ENCODE results near the gene CREB3L2. TPM values are rescaled to one million over a fixed set of nuclear protein-coding genes. Genes with fewer than 3 reads are reported as not detected.
"Not testable (repeated sequence)": the region's sequence is repeated elsewhere in the genome, so short reads cannot be mapped to it uniquely, and the experiment has no call there.

The CREB3L2 gene
- total RNA-seq, 1 donor from 2014 or later = 45.6 TPM

DNA sequence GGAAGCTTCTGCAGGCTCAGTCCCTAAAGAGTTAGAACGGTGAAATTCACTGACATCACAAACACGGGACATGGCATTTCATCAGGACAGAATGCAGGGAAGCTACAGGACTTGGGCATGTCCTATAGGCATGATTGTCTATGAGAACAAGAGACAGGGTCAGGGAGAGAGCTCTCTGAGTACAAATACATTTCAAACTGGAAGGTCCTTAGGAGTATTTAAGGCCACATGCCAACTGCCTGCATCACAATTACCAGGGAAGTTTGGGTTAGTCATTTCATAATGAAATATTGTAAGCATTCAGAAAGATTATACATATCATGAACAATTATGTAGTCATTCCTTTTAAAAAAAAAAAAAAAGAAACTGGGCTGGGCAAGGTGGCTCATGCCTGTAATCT, 71.3 kb downstream of the CREB3L2 start:
- Mint-ChIP-seq H3K9me3 (peaks cover 6% of the 10 kb centered on the region), H3K4me3 (no peak overlapping the region), H3K36me3 (ENCODE audit: low read depth) (peaks cover 36% of the 10 kb centered on the region), H3K4me1 (peaks cover 28% of the 10 kb centered on the region), H3K27me3 (no peaks in the 10 kb centered on the region), H3K27ac (no peak overlapping the region)
- intact Hi-C loops (cut with micrococcal nuclease) = no loop called here
- DNase-seq = no peak

DNA sequence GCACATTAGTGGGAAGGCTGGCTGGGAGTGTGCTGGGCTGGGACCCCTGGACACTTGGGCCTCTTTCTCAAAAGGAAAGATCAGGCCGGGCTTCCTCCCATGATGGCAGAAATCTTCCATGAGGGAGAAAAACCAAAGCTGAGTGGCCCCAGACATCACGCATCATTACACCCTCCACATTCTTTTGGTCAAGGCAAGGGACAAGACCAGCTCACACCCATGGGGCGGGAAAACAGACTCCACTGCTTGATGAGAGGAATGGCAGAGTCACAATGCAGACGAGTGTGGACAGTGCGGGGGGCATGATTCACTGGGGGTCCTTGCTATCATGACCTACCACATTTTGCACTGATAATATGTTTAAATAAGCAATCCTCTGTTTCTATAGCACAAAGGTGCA, 73.3 kb downstream of the CREB3L2 start:
- H3K27me3 Mint-ChIP-seq = no peaks in the 10 kb centered on the region
- no peak overlapping the region for H3K4me3 Mint-ChIP-seq
- no peak for DNase-seq
- H3K4me1 Mint-ChIP-seq = peaks cover 18% of the 10 kb centered on the region
- no peak overlapping the region for H3K27ac Mint-ChIP-seq
- intact Hi-C loops (cut with micrococcal nuclease) = no loop called here
- peaks cover 6% of the 10 kb centered on the region for H3K9me3 Mint-ChIP-seq
- peaks cover 49% of the 10 kb centered on the region for H3K36me3 Mint-ChIP-seq (ENCODE audit: low read depth)

DNA sequence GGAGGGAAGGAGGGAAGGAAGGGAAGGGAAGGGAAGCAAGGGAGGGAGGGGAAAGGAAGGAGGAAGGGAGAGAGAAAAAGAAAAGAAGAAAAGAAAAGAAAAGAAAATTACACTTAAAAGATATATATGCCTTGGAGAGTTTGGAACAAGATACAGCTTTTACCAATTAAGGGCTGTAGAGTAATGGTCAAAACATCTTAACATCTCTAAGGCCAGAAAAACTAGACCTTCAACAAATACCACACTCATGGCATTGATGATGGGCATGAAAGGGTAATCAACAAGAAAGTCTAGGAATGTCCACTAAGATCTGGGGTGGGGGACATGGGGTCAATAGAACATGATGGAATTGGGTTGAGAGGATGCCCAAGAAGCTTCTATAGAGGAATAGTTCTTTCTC, 74.5 kb downstream of the CREB3L2 start:
- Mint-ChIP-seq H3K36me3 (ENCODE audit: low read depth) (peaks cover 48% of the 10 kb centered on the region), H3K4me1 (peaks cover 15% of the 10 kb centered on the region), H3K9me3 (peaks cover 6% of the 10 kb centered on the region), H3K4me3 (no peak overlapping the region), H3K27me3 (no peaks in the 10 kb centered on the region), H3K27ac (no peak overlapping the region)
- no peak for DNase-seq
- intact Hi-C loops (cut with micrococcal nuclease) = no loop called here

DNA sequence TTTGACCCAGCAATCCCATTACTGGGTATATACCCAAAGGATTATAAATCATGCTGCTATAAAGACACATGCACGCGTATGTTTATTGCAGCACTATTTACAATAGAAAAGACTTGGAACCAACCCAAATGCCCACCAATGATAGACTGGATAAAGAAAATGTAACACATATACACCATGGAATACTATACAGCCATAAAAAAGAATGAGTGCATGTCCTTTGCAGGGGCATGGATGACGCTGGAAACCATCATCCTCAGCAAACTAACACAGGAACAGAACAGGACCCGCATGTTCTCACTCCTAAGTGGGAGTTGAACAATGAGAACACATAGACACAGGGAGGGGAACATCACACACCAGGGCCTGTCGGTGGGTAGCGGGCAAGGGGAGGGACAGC, 75.7 kb downstream of the CREB3L2 start:
- intact Hi-C loops (cut with micrococcal nuclease); H3K9me3 Mint-ChIP-seq; DNase-seq; H3K27me3 Mint-ChIP-seq; H3K4me3 Mint-ChIP-seq; H3K27ac Mint-ChIP-seq: not testable (repeated sequence)
- Mint-ChIP-seq H3K4me1 (peaks cover 22% of the 10 kb centered on the region), H3K36me3 (ENCODE audit: low read depth) (peaks cover 54% of the 10 kb centered on the region)

DNA sequence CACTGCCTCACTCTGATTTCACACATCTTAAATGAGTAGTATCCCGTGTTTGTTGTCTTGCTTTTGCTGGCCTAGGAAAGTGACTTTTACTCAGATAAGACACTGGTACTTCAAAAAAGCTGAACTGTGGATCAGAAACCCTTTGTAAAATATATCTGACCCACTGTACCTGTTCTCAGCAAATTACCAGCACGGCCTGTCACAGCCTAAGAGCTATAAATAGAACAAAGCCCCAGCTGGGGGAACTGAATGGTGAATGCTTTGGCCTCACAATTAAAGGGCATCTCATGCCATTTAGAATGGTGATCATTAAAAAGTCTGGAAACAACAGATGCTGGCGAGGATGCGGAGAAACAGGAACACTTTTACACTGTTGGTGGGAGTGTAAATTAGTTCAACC, 76.1 kb downstream of the CREB3L2 start:
- peaks cover 59% of the 10 kb centered on the region for H3K36me3 Mint-ChIP-seq (ENCODE audit: low read depth)

DNA sequence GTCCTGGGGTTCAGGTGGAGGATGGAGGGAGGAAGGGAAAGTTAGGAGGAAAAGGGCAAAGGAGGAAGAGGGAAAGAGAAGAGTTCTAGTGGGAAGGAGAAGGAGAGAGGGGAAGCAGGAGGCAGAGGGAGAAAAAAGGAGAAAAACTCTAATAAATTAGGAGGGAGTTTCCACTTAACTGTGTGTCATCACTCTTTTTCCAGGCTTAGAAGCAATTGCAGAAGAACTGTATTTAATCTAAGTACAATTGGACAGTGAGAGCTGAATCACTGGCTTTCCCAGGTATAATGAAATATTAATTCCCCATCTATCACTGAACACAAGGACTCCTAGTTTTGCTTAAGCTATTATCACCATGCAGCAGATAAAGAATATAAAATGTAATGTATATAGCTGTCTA, 76.8 kb downstream of the CREB3L2 start:
- no peak for DNase-seq
- Mint-ChIP-seq H3K36me3 (ENCODE audit: low read depth) (peaks cover 62% of the 10 kb centered on the region), H3K27me3 (no peaks in the 10 kb centered on the region), H3K4me3 (no peak overlapping the region), H3K27ac (no peak overlapping the region), H3K9me3 (peaks cover 11% of the 10 kb centered on the region), H3K4me1 (peaks cover 28% of the 10 kb centered on the region)
- intact Hi-C loops (cut with micrococcal nuclease) = no loop called here

More for the DNA sequence above, 76.1 kb downstream of the CREB3L2 start:
- Mint-ChIP-seq H3K4me3 (no peak overlapping the region), H3K27ac (no peak overlapping the region), H3K9me3 (peaks cover 11% of the 10 kb centered on the region), H3K4me1 (peaks cover 27% of the 10 kb centered on the region), H3K27me3 (no peaks in the 10 kb centered on the region)
- intact Hi-C loops (cut with micrococcal nuclease) = no loop called here
- DNase-seq = no peak

DNA sequence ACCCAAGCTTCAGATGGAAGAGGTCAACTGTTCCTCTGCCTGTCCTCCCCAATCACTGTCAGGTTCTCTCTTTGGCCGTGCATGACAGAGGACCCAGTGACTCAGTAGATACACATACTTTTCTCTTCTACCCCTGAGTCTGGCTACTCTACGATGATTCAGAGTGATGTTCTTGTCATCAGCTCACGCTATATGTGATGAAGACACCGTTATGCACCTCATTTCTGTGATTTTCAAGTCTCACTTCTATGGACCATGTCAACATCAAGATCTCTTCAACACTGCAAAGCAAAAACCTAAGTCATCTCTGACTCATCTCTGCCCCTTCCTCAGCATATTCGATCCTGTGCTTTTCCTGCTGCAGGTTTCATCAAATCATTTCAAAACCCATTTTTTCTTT, 78.5 kb downstream of the CREB3L2 start:
- no peak for DNase-seq
- H3K27me3 Mint-ChIP-seq = no peaks in the 10 kb centered on the region
- H3K27ac Mint-ChIP-seq = peak overlapping the region; percentile 34
- no peak overlapping the region for H3K4me3 Mint-ChIP-seq
- intact Hi-C loops (cut with micrococcal nuclease) = loop anchor here (5.0 kb wide), 1 partner anchor 79 kb away; the partner anchor contains the start of gene CREB3L2
- peaks cover 62% of the 10 kb centered on the region for H3K36me3 Mint-ChIP-seq (ENCODE audit: low read depth)
- H3K9me3 Mint-ChIP-seq = peaks cover 11% of the 10 kb centered on the region
- H3K4me1 Mint-ChIP-seq = peaks cover 32% of the 10 kb centered on the region

DNA sequence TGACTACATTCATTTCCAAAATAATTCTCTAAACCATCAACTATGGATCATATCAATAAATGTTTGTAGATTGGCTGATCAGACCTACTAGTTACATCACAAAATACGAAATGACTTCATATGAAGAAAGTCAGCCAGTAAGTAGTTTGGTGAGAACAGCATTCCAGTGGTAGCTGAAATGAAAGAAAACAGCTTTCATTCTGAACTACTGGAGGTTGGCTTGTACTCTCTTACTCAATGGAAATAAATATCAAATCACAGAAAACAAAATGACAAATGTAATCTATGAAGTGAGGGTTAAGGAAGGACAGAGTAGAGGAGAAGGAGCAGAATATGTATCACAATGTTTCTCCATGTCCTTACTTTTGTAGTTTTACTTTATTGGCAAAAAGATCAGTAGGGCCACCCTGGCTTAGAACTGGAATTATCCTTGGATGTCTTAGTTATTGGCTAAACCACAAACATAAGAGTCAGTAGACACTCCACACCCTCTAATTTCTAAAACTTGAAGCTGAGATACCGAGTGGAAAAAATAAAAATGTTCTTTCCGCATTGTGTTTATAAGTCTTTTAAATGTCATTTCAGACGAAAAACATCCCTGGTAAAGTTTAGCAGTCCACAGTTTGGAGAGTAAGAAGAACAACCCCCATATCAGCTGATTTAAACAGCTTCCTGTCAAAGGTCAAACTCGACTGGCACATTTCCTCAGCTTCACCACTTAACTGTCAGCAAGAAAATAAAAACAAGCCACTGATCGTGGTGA, 81.1 kb downstream of the CREB3L2 start:
- Mint-ChIP-seq H3K9me3 (peaks cover 4% of the 10 kb centered on the region), H3K4me1 (peaks cover 46% of the 10 kb centered on the region), H3K36me3 (ENCODE audit: low read depth) (peaks cover 45% of the 10 kb centered on the region), H3K27ac (peak overlapping the region; percentile 74), H3K4me3 (peak overlapping the region; percentile 35), H3K27me3 (no peaks in the 10 kb centered on the region)
- DNase-seq = no peak
- intact Hi-C loops (cut with micrococcal nuclease) = loop anchor here (2.0 to 5.0 kb wide), 2 partner anchors 18 to 81 kb away; partner anchors contain the start of gene CREB3L2

DNA sequence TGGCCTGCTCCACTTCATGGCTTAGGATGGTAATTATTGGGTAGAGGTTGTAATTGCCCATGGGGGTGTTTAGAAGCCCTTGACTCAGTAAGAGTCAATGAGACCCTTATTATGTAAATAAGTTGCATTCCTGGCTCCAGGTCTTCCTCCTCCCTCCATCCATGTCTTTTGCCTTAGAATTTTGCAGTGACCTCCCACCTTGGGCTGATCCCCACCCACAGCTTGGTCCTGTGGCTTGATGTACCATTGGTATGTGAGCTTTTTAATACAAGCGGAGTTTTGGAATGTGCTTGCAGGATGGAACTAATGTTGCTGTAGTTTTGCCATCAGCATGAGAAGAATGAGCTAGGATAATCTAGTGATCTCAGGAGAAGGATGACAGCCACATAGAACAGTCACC, 81.9 kb downstream of the CREB3L2 start:
- intact Hi-C loops (cut with micrococcal nuclease) = loop anchor here (2.0 to 5.0 kb wide), 2 partner anchors 17 to 82 kb away; partner anchors contain the start of gene CREB3L2
- Mint-ChIP-seq H3K4me1 (peaks cover 48% of the 10 kb centered on the region), H3K27me3 (no peaks in the 10 kb centered on the region), H3K36me3 (ENCODE audit: low read depth) (peaks cover 40% of the 10 kb centered on the region), H3K4me3 (no peak overlapping the region), H3K9me3 (peaks cover 4% of the 10 kb centered on the region), H3K27ac (no peak overlapping the region)
- no peak for DNase-seq

DNA sequence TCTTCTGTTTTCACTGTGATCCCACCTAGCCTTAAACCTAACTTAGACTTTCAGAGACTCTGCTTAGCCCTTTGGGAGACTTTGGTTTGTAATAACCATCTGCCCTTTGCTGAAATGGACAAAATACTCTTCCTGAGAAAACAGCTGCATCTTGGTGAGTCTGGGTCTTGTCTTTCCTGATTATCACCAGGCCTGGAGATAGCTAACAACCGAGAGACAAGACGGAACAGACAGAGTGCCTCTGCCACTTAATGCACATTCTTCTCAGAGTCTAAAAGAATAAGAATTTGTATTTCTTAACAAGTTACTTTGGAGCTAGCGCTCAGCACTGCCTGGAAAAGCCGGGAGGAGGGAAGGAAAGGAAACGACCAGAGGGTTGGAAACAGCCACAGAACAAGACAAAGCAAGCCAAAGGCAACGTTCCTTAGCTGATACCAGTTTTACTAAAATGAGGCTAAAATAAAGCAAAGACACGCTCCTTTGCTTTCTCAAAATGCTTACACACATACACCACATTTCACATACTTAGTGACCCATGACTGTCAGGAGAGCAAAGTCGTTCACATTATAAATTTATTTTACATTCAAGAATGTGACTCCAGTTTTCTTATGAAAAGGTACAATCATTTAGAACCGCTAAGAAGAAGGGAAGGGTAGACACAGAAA, 84.8 kb downstream of the CREB3L2 start:
- Mint-ChIP-seq H3K27ac (no peak overlapping the region), H3K4me1 (peaks cover 37% of the 10 kb centered on the region), H3K27me3 (no peaks in the 10 kb centered on the region), H3K9me3 (peaks cover 4% of the 10 kb centered on the region), H3K4me3 (no peak overlapping the region), H3K36me3 (ENCODE audit: low read depth) (peaks cover 37% of the 10 kb centered on the region)
- intact Hi-C loops (cut with micrococcal nuclease) = no loop called here
- no peak for DNase-seq

DNA sequence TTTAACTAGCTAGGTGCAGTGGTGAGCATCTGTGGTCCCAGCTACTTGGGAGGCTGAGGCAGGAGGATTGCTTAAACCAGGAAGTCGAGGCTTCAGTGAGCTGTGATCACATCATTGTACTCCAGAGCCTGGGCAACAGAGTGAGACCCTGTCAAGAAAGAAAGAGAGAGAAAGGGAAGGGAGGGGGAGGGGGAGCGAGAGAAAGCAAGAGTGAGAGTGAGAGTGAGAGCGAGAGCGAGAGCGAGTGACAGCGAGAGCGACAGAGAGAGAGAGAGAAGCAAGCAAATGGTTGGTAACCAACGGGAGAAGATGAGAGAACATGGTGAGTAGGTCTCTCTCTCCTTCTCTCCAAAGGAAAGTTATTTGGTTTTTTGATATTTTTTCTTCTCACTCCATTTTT, 85.3 kb downstream of the CREB3L2 start:
- H3K27me3 Mint-ChIP-seq = no peaks in the 10 kb centered on the region
- peaks cover 4% of the 10 kb centered on the region for H3K9me3 Mint-ChIP-seq
- peaks cover 34% of the 10 kb centered on the region for H3K36me3 Mint-ChIP-seq (ENCODE audit: low read depth)

DNA sequence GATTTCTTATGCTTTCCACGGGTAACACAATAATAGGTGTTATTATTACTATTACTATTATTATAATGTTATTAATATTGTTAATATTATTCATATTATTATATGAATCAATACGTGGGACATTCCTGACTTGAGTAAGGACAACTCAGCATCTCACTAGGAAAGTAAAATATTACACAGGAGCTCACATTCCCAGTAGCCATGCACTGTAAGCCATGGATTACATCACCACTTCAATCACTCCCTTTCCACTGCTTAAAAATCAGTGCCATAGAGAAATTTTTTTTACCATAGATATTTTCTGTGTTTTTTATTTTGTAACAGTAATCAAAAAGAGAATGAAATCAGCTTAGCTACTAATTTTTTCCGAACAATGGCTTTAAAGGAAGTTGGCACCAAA, 86.6 kb downstream of the CREB3L2 start:
- Mint-ChIP-seq H3K9me3 (no peaks in the 10 kb centered on the region), H3K27ac (no peak overlapping the region), H3K36me3 (ENCODE audit: low read depth) (peaks cover 25% of the 10 kb centered on the region), H3K27me3 (no peaks in the 10 kb centered on the region), H3K4me3 (no peak overlapping the region), H3K4me1 (peaks cover 22% of the 10 kb centered on the region)
- no peak for DNase-seq
- intact Hi-C loops (cut with micrococcal nuclease) = no loop called here

More for the DNA sequence above, 85.3 kb downstream of the CREB3L2 start:
- Mint-ChIP-seq H3K4me1 (peaks cover 32% of the 10 kb centered on the region), H3K27ac (no peak overlapping the region), H3K4me3 (no peak overlapping the region)
- intact Hi-C loops (cut with micrococcal nuclease) = no loop called here
- no peak for DNase-seq

DNA sequence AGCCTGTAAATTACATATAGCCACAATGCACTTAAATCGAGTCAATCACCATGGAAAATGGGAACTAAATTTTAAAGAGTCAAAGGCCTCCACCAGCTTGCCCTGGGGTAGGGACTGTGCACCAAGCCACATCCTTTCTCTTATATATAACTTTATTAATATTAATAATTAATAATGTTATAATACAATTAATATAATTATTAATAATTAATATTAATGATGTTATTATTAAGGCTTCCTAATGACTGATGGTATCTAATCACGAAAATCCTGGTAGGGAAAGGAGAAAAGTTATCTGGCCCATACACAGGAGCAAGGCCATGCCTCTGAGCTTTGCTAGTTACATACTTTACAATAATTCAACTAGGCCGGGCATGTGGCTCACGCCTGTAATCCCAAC, 87.9 kb downstream of the CREB3L2 start:
- intact Hi-C loops (cut with micrococcal nuclease) = no loop called here
- Mint-ChIP-seq H3K36me3 (ENCODE audit: low read depth) (peaks cover 25% of the 10 kb centered on the region), H3K27ac (no peak overlapping the region), H3K27me3 (no peaks in the 10 kb centered on the region), H3K4me3 (no peak overlapping the region), H3K4me1 (peaks cover 19% of the 10 kb centered on the region), H3K9me3 (no peaks in the 10 kb centered on the region)
- no peak for DNase-seq

DNA sequence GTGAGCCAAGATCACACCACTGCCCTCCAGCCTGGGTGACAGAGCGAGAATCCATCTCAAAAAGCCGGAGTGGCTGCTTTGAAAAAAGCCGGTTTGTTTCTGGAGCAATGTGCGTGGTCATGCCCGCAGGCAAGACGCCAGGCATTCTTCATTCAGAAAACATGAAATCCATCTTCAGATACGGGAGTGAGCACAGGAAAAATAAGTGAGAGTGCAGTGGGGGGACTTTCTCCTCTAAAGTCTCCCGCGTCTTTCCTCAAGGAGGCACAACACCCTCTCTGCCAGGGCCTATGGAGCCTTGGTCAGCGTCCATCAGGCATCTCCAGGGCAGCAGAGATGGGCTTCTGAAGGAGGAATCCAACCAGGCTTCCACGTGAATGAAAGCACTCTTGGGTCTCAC, 92.8 kb downstream of the CREB3L2 start:
- intact Hi-C loops (cut with micrococcal nuclease) = loop anchor here (10.0 kb wide), 1 partner anchor 956 kb away; no protein-coding TSS in a partner anchor
- no peaks in the 10 kb centered on the region for H3K4me1 Mint-ChIP-seq
- peaks cover 38% of the 10 kb centered on the region for H3K36me3 Mint-ChIP-seq (ENCODE audit: low read depth)

More for the DNA sequence above, 92.8 kb downstream of the CREB3L2 start:
- no peaks in the 10 kb centered on the region for H3K27me3 Mint-ChIP-seq
- no peak overlapping the region for H3K27ac Mint-ChIP-seq
- no peak overlapping the region for H3K4me3 Mint-ChIP-seq
- no peak for DNase-seq
- no peaks in the 10 kb centered on the region for H3K9me3 Mint-ChIP-seq

Measured in activated CD4-positive, alpha-beta T cell treated with anti-CD3 and anti-CD28 coated beads, Interleukin-2, amount 10 ng/mL, durations not matched to agents 24 days and 14 days (primary cell).